ENCODE data around the gene EXOC3L1. TPM values are rescaled to one million over a fixed set of nuclear protein-coding genes. Genes with fewer than 3 reads are reported as not detected.
A peak's percentile ranks its signal among the peaks of the same experiment; 100 is the strongest.

Gene EXOC3L1
- total RNA-seq, 4 donors from 2014 or later, result 0.20 to 2.3 (median 0.88) TPM

DNA sequence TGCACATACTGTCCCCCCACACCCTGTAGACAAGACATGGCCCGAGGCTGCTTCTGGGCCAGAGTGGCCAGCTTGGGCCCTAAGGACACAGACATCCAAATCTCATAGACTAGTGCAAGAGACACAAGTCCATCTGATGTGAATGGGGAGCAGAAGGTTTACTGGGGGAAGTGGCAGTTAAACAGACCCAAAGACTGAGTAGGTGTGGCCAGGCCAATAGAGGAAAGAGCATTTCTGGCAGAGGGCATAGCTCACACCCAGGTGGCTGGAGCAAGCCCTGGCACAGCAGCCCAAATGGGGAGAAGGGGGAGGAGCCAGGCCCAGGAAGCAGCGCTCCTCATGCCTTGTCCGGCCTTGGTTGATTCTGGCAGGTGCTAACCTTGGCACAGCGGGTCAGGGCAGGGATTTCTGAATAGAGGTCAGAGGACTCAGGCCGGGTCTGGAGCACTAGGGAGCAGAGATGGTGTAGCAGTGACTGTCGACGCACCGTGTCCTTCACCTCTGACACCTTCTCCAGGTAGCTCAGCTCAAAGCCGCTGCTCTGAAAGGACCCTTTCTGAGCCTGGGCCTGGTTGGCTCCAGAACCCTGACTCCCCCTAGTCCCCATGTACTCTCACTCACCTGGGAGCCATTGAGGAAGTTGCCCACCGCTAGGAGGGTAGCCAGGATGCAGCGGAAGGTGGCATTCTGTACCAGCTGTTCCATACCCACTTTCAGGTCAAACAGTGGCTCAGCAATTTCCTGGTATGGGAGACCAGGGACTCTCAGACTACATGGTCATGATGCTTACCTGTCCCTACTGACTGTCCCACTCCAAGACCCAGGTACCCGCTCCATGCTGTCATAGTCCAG lies 41.1 kb upstream of the EXOC3L1 start:
- Histone ChIP-seq H3K27me3 (no peaks in the 10 kb centered on the region), H3K4me1 (peaks cover 15% of the 10 kb centered on the region in 2 donors), H3K36me3 (peaks cover 0 to 75% of the 10 kb centered on the region in 2 donors), H3K9me3 (no peaks in the 10 kb centered on the region), H3K27ac (peak overlapping the region in 1 of 4 donors; percentile 23), H3K4me3 (no peak overlapping the region)
- no peak for ATAC-seq
- in situ Hi-C loops (cut with MboI; ENCODE audit: low sequenced_read_pairs in 4 of 4), result no loop called here
- peak in 1 of 2 donors; percentile 60 for DNase-seq
- TF ChIP-seq CTCF (IDR thresholded peaks at IDR 0.05 in 4 of 5, conservative IDR thresholded peaks at IDR 0.05 in 1 of 5) (no peak), POLR2A (IDR thresholded peaks at IDR 0.05) (no peak)
- intact Hi-C loops (cut with DNase I; ENCODE audit: low total_unique reads), result no loop called here

DNA sequence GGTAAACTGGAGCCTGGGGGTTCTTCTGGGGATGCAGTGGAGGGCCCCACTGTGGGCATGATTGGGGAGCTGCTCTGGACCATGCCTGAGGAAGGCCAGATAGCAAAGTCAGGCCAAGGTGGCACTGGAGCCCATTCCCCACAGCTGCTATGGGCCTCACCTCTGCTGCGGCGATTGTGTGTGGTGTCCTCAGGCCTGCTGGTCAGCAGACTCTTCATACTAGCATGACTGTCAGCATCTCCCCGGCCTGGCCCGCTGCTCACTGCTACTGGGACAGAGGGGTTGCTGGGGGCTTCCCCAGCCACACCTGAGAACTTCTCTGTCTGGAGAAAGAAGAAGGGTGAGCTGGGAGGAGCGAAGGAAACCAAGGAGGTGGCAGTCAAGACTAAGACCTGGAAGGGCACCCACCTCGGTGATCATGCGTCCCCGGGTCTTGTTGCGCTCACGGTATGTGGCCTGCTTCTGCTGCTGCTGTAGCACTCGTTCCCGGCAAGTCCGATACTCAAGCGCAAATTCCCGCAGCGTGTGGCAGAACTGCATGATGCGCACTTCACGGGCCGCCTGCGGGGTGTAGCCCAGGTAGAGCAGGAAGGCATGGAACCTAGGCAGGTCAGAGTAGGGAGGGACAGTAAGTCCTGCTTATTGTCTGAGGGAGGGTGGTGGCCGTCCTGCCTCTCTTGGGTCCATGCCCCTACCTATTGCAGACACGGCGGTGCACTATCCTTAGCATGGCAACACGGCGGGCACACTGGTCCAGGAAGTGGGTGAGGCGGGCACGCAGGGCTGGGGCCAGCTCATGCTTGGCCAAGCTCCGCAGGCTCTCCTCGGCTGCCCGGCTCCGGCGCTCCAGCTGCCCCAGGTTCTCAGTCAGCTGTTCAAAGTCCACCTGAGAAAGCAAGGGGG lies 40.2 kb upstream of the EXOC3L1 start:
- Histone ChIP-seq H3K4me1 (peaks cover 19 to 22% of the 10 kb centered on the region in 2 donors), H3K36me3 (peaks cover 0 to 66% of the 10 kb centered on the region in 2 donors), H3K27me3 (no peaks in the 10 kb centered on the region), H3K4me3 (no peak overlapping the region), H3K9me3 (no peaks in the 10 kb centered on the region), H3K27ac (peak overlapping the region in 1 of 4 donors; percentile 23)
- in situ Hi-C loops (cut with MboI; ENCODE audit: low sequenced_read_pairs in 4 of 4) (no loop called here), intact Hi-C loops (cut with DNase I; ENCODE audit: low total_unique reads) (no loop called here)
- TF ChIP-seq POLR2A (IDR thresholded peaks at IDR 0.05) (no peak), CTCF (IDR thresholded peaks at IDR 0.05 in 4 of 5, conservative IDR thresholded peaks at IDR 0.05 in 1 of 5) (no peak)
- ATAC-seq, result no peak
- no peak for DNase-seq

DNA sequence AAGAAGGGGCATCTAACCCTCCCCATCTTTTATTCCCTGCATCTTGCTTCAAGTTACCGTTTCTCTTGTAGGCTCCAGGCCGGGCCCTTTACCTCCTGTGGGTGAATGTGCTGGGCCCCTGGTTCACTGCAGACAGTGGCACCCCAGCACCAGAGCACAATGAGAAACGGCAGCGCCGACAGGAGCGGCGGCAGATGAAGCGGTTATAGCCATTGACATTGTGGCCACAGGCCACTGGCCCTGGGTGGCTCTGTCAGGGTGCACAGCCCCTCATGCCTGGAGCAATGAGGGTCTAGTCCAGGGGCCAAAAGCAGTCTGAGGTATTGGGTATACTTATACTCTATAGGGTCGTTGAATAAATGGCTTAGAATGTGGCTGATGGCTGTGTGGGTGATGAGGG lies 39.0 kb upstream of the EXOC3L1 start:
- Histone ChIP-seq H3K4me1 (peaks cover 19 to 22% of the 10 kb centered on the region in 2 donors), H3K27ac (no peak overlapping the region), H3K9me3 (no peaks in the 10 kb centered on the region), H3K4me3 (no peak overlapping the region), H3K36me3 (peaks cover 0 to 53% of the 10 kb centered on the region in 2 donors), H3K27me3 (no peaks in the 10 kb centered on the region)
- in situ Hi-C loops (cut with MboI; ENCODE audit: low sequenced_read_pairs in 4 of 4) (no loop called here), intact Hi-C loops (cut with DNase I; ENCODE audit: low total_unique reads) (no loop called here)
- no peak for DNase-seq
- TF ChIP-seq POLR2A (IDR thresholded peaks at IDR 0.05), result no peak
- no peak for TF ChIP-seq CTCF (IDR thresholded peaks at IDR 0.05 in 4 of 5, conservative IDR thresholded peaks at IDR 0.05 in 1 of 5)
- no peak for ATAC-seq

GRCh38 chr16:67228034-67228785 lies 38.3 kb upstream of the EXOC3L1 start:
- no peak for TF ChIP-seq POLR2A (IDR thresholded peaks at IDR 0.05)
- no peak for TF ChIP-seq CTCF (IDR thresholded peaks at IDR 0.05 in 4 of 5, conservative IDR thresholded peaks at IDR 0.05 in 1 of 5)
- in situ Hi-C loops (cut with MboI; ENCODE audit: low sequenced_read_pairs in 4 of 4) (no loop called here), intact Hi-C loops (cut with DNase I; ENCODE audit: low total_unique reads) (no loop called here)
- H3K4me3 ChIP-seq, result peak overlapping the region; percentile 86 to 99 (median 96)
- H3K36me3 ChIP-seq, result peaks cover 0 to 46% of the 10 kb centered on the region in 2 donors
- H3K27me3 ChIP-seq, result no peaks in the 10 kb centered on the region
- H3K9me3 ChIP-seq, result no peaks in the 10 kb centered on the region
- DNase-seq (no peak), ATAC-seq (no peak)
- peak overlapping the region in 3 of 4 donors; percentile 83 to 94 (median 86) for H3K27ac ChIP-seq
- peaks cover 19 to 22% of the 10 kb centered on the region in 2 donors for H3K4me1 ChIP-seq

Measured in gastrocnemius medialis (tissue), 4 donors.